K562 (cell line): ENCODE data around the gene KATNAL2.

Source experiments
- CBFA2T2 ChIP-seq: fragments of 450-650 bp; conservative IDR thresholded peaks from 2 replicates; pipeline ENCODE4 v1.6.1; 2017; ENCODE audit warnings: mild to moderate bottlenecking
- CBX2 ChIP-seq: fragments of 200-600 bp; sonication (generic); IDR thresholded peaks from one replicate; pipeline ENCODE4 v1.6.1; 2012; ENCODE audit warnings: mild to moderate bottlenecking, low read length, inconsistent platforms; ENCODE audit not compliant: insufficient read depth, poor library complexity, severe bottlenecking
- EP300 ChIP-seq: IDR thresholded peaks from 2 replicates; pipeline ENCODE4 v1.6.1; 2012; ENCODE audit warnings: low read length, improper control_type of control experiment
- MAFF ChIP-seq: IDR thresholded peaks from 2 replicates; pipeline ENCODE4 v1.6.1; 2012; ENCODE audit warnings: low read length, improper control_type of control experiment
- NCOA2 ChIP-seq, 2 experiments: fragments of 450-650 bp; IDR thresholded peaks; 2 replicates each; pipeline ENCODE4 v1.6.1; 2018; ENCODE audit warnings: mild to moderate bottlenecking in 2 of 2, moderate library complexity in 1 of 2; ENCODE audit not compliant: partially characterized antibody in 2 of 2
- POLR2AphosphoS2 ChIP-seq: IDR thresholded peaks from 2 replicates; pipeline ENCODE4 v1.6.1; 2012; ENCODE audit warnings: low read length, improper control_type of control experiment
- RAD51 ChIP-seq: fragments of 450-650 bp; IDR thresholded peaks from 2 replicates; pipeline ENCODE4 v1.7.1; 2016; ENCODE audit warnings: low read depth, mild to moderate bottlenecking, borderline replicate concordance
- SMARCA4 ChIP-seq: fragments of 450-650 bp; IDR thresholded peaks from 2 replicates; pipeline ENCODE4 v1.6.1; 2016
- SNRNP70 ChIP-seq: fragments of 200-400 bp; formaldehyde crosslinking; optimal IDR thresholded peaks from 2 replicates; pipeline ENCODE3; 2017; ENCODE audit warnings: low read depth, low read length
- YY1 ChIP-seq, 3 experiments: IDR thresholded peaks; 2 replicates each; pipeline ENCODE4 v1.6.1; 2011; ENCODE audit warnings: low read length in 2 of 3, mild to moderate bottlenecking in 2 of 3, moderate library complexity in 2 of 3, borderline replicate concordance in 1 of 3, control low read depth in 1 of 3, low read depth in 1 of 3; ENCODE audit not compliant: insufficient read depth in 3 of 3, insufficient replicate concordance in 2 of 3, control insufficient read depth in 1 of 3, insufficient read length in 1 of 3; ENCODE audit errors: extremely low read depth in 1 of 3
- ZNF133 ChIP-seq: fragments of 250-450 bp; sonication (Bioruptor Pico); IDR thresholded peaks from 2 replicates; pipeline ENCODE4 v1.4.0; 2020; ENCODE audit warnings: mild to moderate bottlenecking
- TF ChIP-seq, protein P1 (sequence below): fragments of 450-650 bp; IDR thresholded peaks from 2 replicates; pipeline ENCODE4 v1.7.1; 2018; ENCODE audit warnings: mild to moderate bottlenecking, low read depth; ENCODE audit not compliant: partially characterized antibody
- TF ChIP-seq, protein P2 (sequence below): sonication (generic); formaldehyde crosslinking; IDR thresholded peaks from 2 replicates; pipeline ENCODE4 v1.9.0; 2022; ENCODE audit warnings: mild to moderate bottlenecking, missing genetic modification reagents

DNA sequence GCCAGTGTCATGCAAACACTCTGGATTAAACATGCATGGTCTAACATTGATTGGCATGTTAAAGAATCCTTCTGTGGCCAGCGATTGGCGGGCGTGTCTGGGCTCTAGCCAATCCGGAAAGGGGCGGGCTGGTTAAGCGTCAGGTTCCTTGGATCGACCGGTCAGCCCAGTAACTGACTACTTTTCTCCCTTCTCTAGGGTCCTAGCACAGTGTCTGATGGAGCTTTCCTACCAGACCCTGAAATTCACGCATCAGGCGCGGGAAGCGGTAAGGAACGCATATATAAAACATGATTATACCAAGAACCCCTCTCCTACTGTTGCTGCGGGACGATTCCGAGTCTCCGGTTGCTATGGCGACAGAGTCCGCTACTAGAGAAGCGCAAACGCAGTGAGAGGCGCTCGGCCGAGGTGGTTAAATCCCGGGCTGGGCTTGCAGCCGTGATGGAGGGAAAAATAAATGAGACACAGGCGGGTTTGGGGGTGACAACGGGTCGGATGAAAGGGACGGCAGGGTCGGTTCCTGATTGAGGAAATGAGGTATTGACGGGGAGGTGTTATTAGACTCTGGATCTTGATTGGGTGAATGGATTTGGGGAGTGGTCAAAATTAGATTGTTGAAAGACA is 29.4 kb downstream of the KATNAL2 start:
- no peak for TF ChIP-seq SMARCA4
- TF ChIP-seq YY1 (IDR thresholded peaks at IDR 0.05; ENCODE audit: borderline replicate concordance in 1 of 3, control insufficient read depth in 1 of 3, extremely low read depth in 1 of 3, insufficient read depth in 3 of 3, insufficient read length in 1 of 3, insufficient replicate concordance in 2 of 3, low read depth in 1 of 3, low read length in 2 of 3), result no peak
- TF ChIP-seq, protein P1, sequence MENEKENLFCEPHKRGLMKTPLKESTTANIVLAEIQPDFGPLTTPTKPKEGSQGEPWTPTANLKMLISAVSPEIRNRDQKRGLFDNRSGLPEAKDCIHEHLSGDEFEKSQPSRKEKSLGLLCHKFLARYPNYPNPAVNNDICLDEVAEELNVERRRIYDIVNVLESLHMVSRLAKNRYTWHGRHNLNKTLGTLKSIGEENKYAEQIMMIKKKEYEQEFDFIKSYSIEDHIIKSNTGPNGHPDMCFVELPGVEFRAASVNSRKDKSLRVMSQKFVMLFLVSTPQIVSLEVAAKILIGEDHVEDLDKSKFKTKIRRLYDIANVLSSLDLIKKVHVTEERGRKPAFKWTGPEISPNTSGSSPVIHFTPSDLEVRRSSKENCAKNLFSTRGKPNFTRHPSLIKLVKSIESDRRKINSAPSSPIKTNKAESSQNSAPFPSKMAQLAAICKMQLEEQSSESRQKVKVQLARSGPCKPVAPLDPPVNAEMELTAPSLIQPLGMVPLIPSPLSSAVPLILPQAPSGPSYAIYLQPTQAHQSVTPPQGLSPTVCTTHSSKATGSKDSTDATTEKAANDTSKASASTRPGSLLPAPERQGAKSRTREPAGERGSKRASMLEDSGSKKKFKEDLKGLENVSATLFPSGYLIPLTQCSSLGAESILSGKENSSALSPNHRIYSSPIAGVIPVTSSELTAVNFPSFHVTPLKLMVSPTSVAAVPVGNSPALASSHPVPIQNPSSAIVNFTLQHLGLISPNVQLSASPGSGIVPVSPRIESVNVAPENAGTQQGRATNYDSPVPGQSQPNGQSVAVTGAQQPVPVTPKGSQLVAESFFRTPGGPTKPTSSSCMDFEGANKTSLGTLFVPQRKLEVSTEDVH, result no peak
- TF ChIP-seq, protein P2, sequence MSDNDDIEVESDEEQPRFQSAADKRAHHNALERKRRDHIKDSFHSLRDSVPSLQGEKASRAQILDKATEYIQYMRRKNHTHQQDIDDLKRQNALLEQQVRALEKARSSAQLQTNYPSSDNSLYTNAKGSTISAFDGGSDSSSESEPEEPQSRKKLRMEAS (CRISPR knock-in tag), result no peak
- no peak for TF ChIP-seq EP300
- no peak for TF ChIP-seq POLR2AphosphoS2
- no peak for TF ChIP-seq NCOA2 (IDR thresholded peaks at IDR 0.05; ENCODE audit: partially characterized antibody in 2 of 2)
- TF ChIP-seq RAD51, result no peak
- no peak for TF ChIP-seq CBX2
- no peak for TF ChIP-seq MAFF
- no peak for TF ChIP-seq ZNF133
- no peak for TF ChIP-seq SNRNP70
- TF ChIP-seq CBFA2T2, result no peak
